ENCODE data around the gene INTS15. TPM values are rescaled to one million over a fixed set of nuclear protein-coding genes. Genes with fewer than 3 reads are reported as not detected.
"Not testable (repeated sequence)": the region's sequence is repeated elsewhere in the genome, so short reads cannot be mapped to it uniquely, and the experiment has no call there.

INTS15 gene
- polyA plus RNA-seq, 1 donor (not counting 4 experiments of a cell fraction or from before 2014, with no cell fraction given), result 11.9 TPM

DNA sequence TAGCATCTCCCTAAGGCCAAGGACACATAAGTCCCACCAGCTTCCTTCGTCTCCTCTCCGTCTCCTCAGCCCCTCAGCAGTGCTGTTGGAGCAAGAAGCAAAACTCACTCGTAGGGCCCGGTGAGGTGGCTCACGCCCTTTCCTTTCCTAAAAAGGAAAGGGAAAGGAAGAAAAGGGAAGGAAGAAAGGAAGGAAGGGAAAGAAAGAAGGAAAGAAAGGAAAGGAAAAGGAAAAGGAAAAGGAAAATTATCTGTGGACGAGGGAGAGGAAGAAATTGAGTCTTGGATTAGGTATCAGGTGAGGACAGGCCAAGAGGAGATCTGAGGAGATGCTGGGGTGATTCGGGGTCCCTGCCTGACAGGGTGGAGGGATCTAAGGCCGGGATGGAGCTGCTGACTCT, 44.2 kb downstream of the INTS15 start:
- no peaks in the 10 kb centered on the region for H4K20me1 ChIP-seq (ENCODE audit: control insufficient read depth, extremely low read depth, insufficient read depth, low read length)
- H3K4me1 ChIP-seq (ENCODE audit: control insufficient read depth, extremely low read depth, insufficient read depth, low read length), result peaks cover 6% of the 10 kb centered on the region
- no peaks in the 10 kb centered on the region for H3K9me3 ChIP-seq (ENCODE audit: control insufficient read depth, low read depth, low read length)
- H3K4me3 ChIP-seq (ENCODE audit: control insufficient read depth in 2 of 3, extremely low read depth in 1 of 3, insufficient read depth in 2 of 3, low read depth in 1 of 3, low read length in 3 of 3), result no peak overlapping the region
- H3K27me3 ChIP-seq (ENCODE audit: control insufficient read depth, extremely low read depth, insufficient read depth, low read length), result no peaks in the 10 kb centered on the region
- no peak overlapping the region for H3K27ac ChIP-seq (ENCODE audit: control insufficient read depth, insufficient read depth, low read length)
- no peaks in the 10 kb centered on the region for H3K9me1 ChIP-seq (ENCODE audit: control insufficient read depth, extremely low read depth, insufficient read depth, low read length)
- dilution Hi-C loops (cut with MboI; ENCODE audit: extremely low pct_ligation_motif_present, low sequenced_read_pairs), result no loop called here
- DNase-seq (ENCODE audit: low read depth, low spot score), result no peak
- FAIRE-seq, result no peak
- peaks cover 14% of the 10 kb centered on the region for H3K79me2 ChIP-seq (ENCODE audit: control insufficient read depth, insufficient read depth, low read length)
- H2AFZ ChIP-seq (ENCODE audit: control insufficient read depth, low read length), result no peak overlapping the region
- H3K9ac ChIP-seq (ENCODE audit: control insufficient read depth, extremely low read depth, insufficient read depth, low read length), result no peak overlapping the region
- no peak overlapping the region for H3K4me2 ChIP-seq (ENCODE audit: control insufficient read depth, extremely low read depth, insufficient read depth, low read depth, low read length)
- TF ChIP-seq EZH2 (IDR thresholded peaks at IDR 0.05; ENCODE audit: low read length), result no peak
- TF ChIP-seq, protein P1, sequence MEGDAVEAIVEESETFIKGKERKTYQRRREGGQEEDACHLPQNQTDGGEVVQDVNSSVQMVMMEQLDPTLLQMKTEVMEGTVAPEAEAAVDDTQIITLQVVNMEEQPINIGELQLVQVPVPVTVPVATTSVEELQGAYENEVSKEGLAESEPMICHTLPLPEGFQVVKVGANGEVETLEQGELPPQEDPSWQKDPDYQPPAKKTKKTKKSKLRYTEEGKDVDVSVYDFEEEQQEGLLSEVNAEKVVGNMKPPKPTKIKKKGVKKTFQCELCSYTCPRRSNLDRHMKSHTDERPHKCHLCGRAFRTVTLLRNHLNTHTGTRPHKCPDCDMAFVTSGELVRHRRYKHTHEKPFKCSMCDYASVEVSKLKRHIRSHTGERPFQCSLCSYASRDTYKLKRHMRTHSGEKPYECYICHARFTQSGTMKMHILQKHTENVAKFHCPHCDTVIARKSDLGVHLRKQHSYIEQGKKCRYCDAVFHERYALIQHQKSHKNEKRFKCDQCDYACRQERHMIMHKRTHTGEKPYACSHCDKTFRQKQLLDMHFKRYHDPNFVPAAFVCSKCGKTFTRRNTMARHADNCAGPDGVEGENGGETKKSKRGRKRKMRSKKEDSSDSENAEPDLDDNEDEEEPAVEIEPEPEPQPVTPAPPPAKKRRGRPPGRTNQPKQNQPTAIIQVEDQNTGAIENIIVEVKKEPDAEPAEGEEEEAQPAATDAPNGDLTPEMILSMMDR (optimal IDR thresholded peaks at IDR 0.05 in 1 of 3, IDR thresholded peaks at IDR 0.05 in 1 of 3, conservative IDR thresholded peaks at IDR 0.05 in 1 of 3; ENCODE audit: extremely low read depth in 1 of 3, insufficient read depth in 2 of 3, low read length in 3 of 3), result no peak
- peaks cover 0 to 2% of the 10 kb centered on the region in 2 experiments for H3K36me3 ChIP-seq (ENCODE audit: control insufficient read depth in 2 of 2, extremely low read depth in 1 of 2, insufficient read depth in 2 of 2, low read length in 2 of 2)

DNA sequence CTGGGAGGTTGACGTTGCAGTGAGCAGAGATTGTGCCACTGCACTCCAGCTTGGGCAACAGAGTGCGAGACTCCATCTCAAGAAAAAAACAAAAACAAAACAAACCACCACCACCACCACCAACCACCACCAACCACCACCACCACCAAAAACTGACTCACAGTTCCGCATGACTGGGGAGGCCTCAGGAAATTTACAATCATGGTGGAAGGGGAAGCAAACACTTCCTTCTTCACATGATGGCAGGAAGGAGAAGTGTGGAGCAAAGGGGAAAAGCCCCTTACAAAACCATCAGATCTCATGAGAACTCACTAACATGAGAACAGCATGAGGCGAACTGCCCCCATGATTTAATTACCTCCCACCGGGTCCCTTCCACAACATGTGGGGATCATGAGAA, 45.1 kb downstream of the INTS15 start:
- H3K9me3 ChIP-seq (ENCODE audit: control insufficient read depth, low read depth, low read length); H3K9me1 ChIP-seq (ENCODE audit: control insufficient read depth, extremely low read depth, insufficient read depth, low read length); H3K4me1 ChIP-seq (ENCODE audit: control insufficient read depth, extremely low read depth, insufficient read depth, low read length); H3K27me3 ChIP-seq (ENCODE audit: control insufficient read depth, extremely low read depth, insufficient read depth, low read length); FAIRE-seq; H3K9ac ChIP-seq (ENCODE audit: control insufficient read depth, extremely low read depth, insufficient read depth, low read length); DNase-seq (ENCODE audit: low read depth, low spot score); H2AFZ ChIP-seq (ENCODE audit: control insufficient read depth, low read length); H3K4me3 ChIP-seq (ENCODE audit: control insufficient read depth in 2 of 3, extremely low read depth in 1 of 3, insufficient read depth in 2 of 3, low read depth in 1 of 3, low read length in 3 of 3); H3K27ac ChIP-seq (ENCODE audit: control insufficient read depth, insufficient read depth, low read length); dilution Hi-C loops (cut with MboI; ENCODE audit: extremely low pct_ligation_motif_present, low sequenced_read_pairs); H3K36me3 ChIP-seq (ENCODE audit: control insufficient read depth in 2 of 2, extremely low read depth in 1 of 2, insufficient read depth in 2 of 2, low read length in 2 of 2); H4K20me1 ChIP-seq (ENCODE audit: control insufficient read depth, extremely low read depth, insufficient read depth, low read length); H3K4me2 ChIP-seq (ENCODE audit: control insufficient read depth, extremely low read depth, insufficient read depth, low read depth, low read length): not testable (repeated sequence)
- peaks cover 22% of the 10 kb centered on the region for H3K79me2 ChIP-seq (ENCODE audit: control insufficient read depth, insufficient read depth, low read length)
